CD1c-positive myeloid dendritic cell (primary cell): ENCODE measurements around the gene CEP131.

Experiments
- DNase-seq: peaks from one replicate; pipeline ENCODE4 v3.0.0-alpha.2; 2016; ENCODE audit errors: extremely low spot score

Gene CEP131

DNA sequence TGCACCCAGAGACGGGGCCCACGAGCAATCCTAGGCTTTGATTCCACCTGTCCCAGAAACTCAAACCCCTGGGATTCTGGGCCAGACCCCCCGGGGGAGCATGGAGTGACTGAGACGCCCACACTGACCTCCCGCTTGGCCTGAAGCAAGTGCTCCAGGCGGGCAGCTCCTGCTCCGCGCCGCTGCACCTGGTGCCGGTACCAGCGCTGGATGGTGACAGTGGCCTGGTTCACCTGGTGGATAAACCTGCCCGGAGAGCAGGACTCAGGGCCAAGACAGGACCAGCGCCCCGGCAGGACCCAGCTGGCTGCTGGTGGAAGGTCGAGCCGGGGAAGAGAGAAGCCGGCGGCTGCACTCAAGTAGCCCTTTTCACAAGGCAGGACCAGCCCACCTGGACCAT lies 22.6 kb downstream of the CEP131 start:
- DNase-seq, result no peak

DNA sequence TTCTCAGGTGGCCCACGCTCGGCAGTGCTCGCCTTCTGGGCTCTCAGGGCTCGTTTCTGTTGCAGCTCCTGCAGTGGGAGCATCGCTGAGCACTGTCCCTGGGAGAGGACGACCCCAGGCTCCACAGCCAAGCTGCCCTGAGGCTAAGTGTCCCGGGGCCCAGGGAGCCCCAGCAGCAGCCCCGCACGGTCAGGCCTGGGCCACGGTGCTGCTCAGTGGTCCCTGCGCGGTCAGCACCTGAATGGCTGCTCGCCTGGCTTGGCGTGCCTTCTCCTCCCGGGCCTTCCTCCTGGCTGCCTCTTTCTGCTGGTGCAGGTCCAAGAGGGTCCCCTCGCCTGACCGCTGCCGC lies 23.3 kb downstream of the CEP131 start:
- DNase-seq, result no peak

DNA sequence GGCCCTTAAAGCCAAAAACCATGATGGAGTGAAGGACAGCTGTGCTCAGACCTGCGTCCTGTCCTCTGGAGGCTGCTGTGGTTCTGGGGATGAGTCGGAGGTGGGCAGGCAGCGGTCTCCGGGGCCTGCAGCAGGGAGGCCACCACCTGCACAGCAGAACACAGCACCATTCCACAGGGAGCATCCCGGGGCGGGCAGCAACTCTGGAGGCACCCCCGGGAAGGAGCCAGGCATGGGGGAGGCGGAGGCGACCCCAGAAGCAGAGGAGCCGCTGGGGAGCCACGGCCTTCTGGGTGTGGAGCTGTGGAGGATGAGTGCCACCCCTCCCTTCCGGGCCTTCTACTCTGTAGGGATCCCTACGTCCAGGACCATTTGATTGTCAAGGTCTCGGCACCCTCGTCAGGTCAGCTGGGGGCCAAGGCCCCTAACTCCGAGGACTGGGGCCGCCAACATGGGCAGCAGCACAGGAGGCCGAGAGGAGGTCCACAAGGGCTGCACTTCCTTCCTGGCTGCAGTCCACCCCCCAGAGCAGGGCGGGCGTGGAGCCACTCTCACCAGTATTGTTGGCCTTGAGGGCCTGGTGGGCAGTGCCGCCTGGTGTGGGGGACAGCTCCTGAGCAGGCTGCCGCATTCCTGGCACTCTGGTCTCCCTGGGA lies 23.8 kb downstream of the CEP131 start:
- no peak for DNase-seq

DNA sequence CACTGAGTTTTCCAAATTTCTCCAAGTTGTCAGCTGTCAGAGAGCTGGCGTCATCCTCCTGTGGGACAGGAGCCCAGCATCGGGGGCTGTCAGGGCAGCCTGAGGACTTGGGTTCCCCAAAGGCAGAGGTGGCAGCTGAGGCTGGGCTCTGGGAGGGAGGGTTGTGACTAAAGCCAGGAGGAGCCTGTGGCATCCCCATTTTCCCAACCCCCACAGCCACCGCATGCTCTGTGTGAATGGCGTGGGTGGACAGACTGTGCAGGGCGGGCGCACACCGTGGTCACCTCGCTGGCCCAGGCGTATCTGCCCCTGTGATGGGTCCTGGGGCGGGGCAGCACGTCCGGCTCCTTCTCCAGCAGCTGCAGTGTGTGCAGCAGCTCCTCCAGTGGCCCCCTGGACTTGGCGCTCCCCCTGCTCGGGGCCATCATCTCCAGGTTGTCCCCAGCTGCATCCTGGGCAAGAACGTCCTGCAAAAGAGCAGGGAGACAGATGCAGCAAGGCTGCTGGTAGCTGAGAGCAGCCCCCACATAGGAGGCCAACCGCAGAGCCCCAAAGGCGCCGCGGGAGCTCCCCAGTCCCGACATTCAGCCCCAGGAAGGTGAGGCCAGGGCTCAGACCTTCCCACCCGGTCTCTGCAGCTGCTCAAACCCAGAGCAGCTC lies 24.8 kb downstream of the CEP131 start:
- no peak for DNase-seq

DNA sequence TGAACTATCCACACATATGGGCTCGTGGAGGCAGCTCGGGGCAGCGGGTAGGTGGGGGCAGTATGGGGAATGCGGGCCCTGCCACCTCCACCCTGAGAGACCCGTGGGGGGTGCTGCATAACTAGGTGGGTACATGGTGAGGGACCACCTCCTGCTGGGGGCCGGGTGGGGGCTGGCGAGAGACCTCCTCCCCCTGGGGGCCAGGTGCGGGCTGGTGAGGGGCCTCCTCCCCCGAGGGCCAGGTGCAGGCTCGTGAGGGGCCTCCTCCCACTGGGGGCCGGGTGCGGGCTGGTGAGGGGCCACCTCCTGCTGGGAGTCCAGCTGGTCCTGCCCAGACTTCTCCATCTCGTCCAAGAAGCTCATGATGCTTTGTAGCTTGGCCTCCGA lies 25.4 kb downstream of the CEP131 start:
- no peak for DNase-seq

DNA sequence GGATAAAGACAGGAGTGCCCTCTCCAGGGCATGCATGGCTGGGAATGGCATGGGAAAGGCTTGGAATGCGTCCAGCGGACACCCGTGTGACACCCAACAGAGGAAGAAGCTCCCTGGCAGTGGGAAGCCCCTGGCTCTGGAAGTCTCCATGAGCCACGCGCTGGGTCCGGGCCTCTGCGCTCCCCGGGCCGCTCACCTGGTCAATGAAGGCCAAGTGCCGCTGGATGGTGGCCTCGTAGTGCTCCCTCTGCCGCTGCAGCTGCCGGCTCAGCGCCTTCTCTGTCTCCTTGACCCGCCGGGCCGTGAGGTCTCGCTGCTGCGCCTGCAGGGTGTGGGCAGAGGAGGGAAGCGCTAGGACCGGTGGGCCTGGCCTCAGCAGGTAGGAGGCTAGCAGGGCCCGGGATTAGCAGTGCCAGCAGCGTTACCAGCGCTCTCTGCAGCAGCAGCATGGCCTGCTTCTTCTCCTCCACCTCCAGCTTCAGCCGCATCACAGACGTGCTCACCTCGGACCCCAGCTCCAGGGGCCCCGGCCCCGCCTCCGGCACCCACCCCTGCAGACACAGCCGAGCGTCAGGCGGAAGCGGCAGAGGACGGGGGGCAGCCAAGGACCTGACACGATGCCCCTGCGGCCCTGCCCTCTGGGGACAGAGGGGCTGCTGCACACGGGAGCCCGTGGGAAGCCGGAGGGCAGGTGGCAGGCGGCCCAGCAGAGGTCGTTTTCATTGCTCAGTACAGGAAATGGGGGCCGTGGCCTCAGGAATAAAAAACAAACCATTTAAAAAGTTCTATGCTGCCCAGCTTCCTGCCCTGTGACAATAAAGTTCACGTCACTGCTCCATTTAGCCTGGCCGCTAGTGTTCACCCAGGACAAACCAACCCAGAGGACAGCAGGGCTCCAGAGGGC lies 26.0 kb downstream of the CEP131 start:
- DNase-seq, result no peak

DNA sequence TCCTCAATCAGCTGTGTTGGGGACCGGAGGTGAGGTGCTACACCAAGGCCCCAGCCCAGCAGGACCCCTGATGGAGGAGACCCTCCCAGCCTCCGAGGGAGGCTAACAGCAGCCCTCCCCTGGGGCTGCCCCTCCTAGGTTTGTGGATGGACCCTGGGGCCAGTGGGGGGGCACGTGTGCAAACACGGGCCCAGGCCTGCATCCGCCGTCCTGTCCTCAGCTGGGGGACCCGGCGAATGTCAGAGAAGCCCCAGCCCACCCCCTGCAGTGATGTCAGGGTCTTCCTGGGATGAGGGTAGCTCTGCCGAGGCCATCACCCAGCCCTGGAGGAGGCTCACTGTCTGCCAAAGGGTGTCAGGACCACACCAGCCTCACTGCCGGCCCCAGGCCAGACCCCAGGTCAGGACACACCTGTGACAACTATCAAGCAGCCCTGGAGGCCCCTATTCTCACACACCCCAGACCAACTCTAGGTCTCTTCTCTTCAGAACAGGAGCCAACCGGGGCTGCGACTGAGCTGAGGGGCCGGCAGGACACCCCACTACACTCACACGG lies 26.7 kb downstream of the CEP131 start:
- no peak for DNase-seq

DNA sequence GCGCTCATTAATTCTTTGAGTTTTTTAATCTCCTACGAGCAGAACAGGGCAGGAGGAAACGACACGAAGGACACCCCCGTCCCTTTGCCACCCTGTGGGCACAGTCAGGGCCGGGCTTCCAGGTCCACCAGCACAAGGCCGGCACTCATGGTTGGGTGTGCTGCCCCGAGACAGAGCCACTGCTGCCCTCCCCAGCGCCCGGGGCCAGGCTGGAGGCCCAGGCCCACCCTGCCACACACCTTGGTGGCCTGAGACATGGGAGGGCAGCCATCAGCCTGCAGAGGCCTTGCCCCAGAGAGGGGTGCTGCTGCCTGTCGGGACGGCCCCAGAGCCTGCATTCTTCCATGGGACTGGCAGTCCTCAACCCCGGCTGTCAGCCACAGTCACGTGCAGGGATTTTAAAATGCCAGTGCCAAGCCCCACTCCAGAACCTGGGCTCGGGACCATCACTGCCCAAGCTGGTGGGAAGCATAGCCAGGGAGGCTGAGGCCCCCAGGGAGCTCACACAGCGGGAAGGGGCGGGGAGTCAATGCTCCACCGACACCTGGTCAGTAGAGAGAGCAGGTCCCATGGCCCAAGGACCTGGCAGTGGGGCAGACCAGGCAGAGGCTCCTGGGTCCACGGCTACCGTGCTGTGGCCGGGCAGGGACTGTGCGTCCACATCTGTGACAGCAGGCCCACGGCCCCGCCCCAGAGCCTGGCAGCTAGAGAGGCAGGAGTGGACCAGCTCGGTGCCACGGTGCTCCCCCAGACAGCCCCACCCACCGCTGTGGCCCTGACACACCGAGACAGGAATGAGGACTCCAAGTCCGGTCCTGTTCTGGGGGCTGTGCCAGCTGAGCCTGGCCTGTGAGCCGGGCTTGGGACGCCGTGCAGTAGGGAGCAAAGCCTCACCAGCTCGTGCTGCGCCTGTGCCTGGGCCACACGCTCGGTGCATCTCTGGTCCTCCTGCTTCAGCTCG lies 27.5 kb downstream of the CEP131 start:
- no peak for DNase-seq

DNA sequence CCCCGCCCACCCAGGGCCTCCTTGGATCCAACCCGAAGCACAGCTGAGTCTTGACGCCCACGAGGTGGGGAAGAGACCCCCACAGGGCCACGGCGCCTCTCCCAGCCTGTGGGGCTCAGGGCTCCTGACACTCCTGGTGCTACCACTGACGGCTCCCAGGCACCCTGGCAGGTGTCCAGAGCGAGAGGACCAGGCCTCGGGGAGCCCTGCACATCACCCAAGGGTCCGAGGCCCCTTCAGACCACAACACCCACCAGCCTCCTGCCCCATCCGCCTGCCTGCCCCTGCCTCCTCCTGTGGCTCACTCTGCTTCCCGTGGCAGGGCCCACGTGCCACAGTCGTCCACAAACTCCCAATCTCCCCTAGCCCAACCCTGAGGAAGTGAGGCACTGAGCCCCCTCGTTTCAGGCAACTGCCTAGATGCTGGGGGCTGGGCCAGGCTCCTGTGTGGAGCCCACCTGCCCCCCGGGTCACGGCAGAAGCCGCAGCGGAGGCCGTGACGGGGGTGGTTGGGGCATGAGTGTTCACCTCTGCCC lies 28.5 kb downstream of the CEP131 start:
- DNase-seq, result no peak

DNA sequence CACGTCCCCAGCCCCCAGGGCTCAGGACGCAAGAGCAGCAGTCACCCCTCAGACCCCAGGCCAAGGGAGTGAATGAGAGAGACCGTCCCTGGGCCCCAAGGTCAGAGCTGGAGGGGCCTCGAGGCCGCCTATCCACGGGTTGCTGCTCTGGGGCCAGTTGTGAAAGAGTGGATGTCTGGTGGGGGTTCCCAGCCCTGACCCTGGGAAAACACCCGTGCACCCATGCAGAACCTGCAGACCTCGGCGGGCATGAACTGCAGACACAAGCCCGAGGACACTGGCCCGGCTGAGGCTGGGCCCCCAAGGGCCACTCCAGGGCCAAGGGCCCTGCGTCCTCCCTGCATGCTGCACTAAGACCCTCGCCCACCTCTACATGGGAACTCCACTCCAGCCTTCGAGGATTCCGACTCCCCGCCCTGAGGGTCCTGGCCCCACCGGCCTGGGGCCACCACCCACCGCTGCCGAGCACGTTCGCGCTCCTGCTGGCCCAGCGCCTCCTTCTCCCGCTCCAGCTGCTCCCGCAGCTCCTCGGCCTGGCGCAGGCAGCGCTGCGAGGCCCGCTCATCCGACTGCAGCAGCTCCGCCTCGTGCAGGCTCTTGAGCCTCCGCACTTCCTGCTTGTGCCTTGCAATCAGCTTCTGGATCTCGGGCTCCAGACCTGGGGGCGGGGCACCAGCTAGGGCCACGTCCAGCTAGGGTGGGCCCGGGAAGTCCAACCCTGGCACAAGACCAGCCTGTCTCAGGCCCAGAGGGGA lies 29.1 kb downstream of the CEP131 start:
- DNase-seq, result no peak

DNA sequence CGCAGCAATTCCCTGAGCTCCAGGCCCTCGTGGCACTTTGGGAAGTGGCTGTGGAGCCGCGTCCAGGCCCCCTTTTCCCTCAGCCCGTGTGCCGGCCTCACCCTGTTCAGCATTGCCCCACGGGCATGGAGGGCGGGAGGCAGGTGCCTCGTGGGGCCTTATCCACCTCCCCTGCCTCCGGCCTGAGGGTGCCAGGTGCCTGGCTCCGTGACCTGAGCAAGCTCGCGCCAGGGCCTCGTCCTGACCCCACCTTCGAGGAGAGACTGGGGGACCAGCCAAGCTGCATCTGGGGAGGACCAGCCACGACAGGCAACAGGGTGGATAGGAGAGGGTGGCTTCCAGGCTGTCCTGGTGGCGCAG lies 29.7 kb downstream of the CEP131 start:
- no peak for DNase-seq

DNA sequence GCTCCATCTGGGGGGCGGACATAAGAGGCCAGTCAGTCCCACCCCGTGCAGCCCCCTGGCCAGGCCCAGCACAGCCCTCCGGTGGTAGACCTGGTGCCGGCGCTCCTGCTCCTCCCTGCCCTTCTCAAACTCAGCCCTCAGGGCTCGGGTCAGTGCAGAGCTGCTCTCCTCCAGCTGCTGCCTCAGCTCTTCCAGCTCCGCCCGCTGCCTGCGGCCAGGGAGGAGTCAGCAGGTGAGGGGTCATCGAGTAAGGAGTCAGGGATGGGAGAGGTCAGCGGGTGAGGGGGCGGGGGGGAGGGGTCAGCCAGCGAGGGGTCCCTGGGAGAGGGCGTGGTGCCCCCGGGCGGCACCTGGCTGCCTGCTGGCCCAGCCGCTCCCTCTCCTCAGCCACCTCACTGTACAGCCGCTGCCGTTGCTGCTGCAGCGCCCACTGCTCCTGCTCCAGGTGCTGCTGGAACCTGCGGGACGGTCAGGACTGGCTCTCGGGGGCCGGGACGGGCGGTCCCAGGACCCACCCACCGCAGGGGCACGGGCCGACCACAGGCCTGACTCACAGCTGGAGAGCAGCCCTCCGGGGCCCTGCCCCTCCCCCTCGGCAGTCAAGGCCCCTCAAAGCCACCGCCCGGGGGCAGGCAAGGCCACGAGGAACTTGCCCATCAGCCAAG lies 30.2 kb downstream of the CEP131 start:
- DNase-seq, result no peak

DNA sequence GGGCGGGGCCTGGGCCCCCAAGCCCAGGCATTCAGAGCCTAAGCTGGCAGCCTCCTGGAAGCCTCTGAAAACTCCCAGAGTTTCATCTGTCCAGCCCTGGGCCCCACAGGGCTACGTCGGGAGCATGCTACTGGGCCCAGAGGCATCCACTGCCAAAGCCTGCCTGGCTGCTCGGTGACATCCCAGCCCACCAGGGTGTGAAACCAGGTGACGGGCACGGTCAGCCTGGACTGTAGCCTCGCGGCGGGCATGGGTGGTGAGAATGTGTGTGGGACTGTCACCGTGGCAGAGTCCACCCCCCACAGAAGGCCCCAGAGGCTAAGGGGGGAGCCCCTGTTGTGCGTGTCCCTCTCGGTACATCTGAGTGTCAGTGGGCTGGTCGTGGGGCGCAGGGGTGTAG lies 31.1 kb downstream of the CEP131 start:
- no peak for DNase-seq

DNA sequence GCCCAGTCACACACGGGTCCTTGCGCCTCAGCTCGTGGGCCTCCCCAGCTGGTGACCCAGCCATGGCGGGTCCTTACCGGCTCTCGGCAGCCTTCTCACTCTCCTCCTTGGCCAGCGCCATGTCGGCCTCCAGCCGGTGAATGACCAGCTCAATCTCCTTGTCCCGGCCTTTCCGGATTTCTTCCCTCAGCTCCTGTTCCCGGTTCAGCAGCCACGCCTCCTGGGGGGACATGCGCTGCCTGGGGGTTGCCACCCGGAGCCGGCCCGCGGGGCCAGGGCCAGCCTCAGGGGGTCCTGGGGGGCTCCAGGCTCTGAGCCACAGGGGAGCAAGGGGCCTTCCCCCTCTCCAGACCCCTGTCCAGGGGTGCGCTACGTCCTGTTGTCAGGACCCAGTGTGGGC lies 31.6 kb downstream of the CEP131 start:
- DNase-seq, result no peak

DNA sequence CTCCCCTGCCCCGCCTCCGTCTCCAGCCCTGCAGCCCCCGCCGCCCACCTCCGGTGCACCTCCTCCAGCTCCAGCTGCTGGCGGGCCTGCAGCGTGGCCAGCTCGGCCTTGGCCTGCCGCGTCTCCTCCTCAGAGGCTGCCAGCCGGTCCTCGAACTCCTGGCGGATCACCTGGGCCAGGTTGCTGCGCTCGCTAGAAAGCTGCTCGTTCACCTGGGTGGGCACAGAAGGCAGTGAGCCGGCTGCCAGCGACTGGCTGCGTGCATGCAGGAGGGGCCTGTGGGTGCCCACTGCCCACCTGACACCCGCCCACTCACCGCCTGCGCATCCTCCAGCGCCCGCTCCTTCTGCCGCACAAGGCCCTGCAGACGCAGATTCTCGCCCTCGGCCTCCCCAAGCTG lies 32.2 kb downstream of the CEP131 start:
- no peak for DNase-seq

DNA sequence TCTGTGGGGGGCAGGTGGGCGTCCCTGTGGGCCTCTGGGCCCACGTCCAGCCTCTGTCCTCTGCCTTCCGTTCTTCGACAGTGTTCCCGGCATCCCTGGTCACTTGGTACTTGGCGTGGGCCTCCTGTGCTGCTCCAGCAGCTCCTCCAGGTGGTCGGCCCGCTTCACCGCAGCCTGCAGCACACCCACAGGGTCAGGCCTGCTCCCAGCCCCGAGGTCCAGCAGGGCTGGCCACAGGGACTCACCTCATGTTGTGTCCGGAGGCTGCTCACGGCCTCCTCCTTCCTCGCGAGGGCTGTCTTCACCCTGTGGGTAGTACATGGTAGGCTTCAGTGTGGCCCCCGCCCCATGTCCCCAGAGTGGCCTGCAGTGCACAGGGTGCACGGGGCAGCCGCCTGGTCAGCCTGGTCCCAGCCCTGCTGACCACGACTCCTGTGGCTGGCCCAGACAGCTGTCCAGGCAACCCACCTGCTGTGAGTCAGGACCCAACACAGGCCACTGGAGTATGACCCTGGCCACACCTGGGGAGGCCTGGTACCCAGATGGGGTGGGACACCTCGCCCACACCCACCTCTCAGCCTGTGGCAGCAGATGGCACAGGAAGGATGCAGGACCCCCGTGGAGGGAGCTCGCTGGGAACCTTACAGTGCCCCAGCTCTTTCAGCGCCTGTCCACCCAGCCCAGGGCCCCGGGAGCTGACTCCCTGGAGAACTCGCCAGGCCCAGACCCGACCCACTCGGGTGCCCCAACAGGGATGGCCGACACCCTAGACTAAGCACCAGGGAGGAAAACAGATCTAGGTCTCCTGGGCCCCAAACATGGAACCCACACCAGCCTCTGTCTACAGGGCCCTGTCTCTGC lies 32.9 kb downstream of the CEP131 start:
- DNase-seq, result no peak

DNA sequence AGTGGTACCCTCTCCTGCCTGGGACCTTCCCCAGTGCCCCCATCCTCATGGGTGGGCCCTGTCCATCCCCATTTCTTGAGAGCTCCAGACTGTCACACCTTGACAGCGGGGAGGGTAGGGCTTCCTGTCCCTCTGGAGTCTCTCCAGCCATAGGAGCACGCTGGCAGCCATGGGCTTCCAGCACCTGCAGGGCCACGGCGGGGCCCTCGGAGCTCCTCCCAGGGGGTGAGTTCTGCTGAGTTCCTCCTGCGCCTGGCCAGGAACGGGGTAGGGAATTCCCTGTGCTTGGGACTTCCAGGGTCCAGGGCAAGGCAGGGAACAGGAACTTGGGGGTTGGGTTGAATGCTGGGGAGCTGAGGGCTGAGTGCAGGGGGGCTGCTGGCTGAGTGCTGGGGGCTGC lies 33.7 kb downstream of the CEP131 start:
- DNase-seq, result no peak

DNA sequence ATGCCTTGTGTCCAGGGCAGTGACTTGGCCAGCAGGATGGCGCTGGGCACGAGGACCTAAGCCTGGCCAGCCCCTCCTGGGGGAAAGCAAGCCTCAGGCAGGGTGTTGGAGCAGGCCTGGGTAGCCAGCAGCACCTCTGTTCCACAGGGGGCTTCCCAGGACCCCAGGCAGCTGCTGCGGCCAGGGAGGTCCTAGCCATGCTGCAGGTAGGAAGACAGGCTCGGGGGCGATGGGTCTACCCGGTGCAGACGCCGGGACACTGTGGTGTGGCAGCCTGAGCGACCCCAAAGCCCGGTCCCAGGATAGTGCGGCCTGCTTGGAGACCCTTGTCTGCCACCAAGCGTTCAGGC lies 34.3 kb downstream of the CEP131 start:
- DNase-seq, result no peak
